ENCODE measurements around the gene CYP51A1. TPM values are rescaled to one million over a fixed set of nuclear protein-coding genes. Genes with fewer than 3 reads are reported as not detected.
"Not testable (repeated sequence)": the region's sequence is repeated elsewhere in the genome, so short reads cannot be mapped to it uniquely, and the experiment has no call there.

The CYP51A1 gene
- 119 and 120 TPM in 2 replicates for total RNA-seq (ENCODE audit: low replicate concordance)

- peak; percentile 93 for DNase-seq (ENCODE audit: low read depth)
- H3K4me3 ChIP-seq (ENCODE audit: low read depth, low read length) = peak within 1 kb of the TSS; percentile 76
Measured at GRCh38 chr7:92134271-92135051, at the start of gene CYP51A1. TSS of gene CYP51A1 (minus strand) at chr7:92134477. CDS start at chr7:92134364, 113 bp downstream.

DNA sequence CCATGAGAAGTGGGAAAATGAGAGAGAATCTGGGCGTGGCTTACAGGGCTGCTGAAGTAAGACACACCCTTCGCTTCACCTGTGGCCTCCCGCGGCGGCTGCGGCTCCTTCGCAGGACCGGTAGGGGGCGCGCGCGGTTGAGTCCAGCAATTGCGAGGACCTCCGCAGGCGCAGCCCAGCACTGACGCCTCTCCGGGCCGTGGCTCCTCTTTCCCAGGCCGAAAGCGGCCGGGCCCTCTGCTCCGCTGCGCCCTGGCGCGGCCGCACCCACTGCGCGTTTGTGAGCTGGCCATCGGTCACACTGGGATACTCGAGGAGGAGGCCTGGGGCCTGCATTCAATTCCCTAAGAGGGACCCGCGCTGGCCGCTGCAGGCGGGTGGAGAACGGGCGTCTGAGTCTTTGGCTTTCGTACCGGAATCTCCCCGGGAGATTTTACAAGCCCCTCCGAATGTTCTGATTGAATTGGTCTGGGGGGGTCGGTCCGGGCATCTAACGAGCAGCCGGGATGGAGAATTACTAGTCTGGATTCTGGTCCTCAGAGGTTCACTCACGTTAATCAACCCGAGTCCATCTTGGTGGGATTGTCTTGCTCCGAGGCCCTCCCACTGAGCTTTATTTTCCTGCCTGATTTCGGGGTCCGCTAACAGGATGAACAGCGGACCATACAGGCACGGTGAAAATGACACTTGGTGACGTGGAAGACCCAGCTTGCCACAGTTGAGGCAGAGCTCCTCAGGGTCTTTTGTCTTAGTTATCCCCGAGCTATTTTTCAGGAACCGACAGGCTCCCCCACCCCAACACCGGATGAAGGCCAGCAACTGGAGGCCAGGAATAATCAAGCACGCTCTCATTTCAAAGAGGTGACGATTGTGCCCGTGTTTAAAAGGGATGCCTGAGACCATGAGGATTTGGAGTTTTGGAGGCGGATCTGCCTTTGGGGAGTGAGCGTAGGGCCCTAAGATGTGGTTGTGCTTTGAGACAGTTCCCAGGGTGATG lies 44.9 kb upstream of the CYP51A1 start, which contains the start of gene LRRD1:
Gene LRRD1 (minus strand): TSS at position 215 of the 997 bp plus-strand sequence. CDS start 13,940 bp downstream, outside the sequence.
- DNase-seq (ENCODE audit: low read depth) = peak; percentile 79
- H3K4me3 ChIP-seq (ENCODE audit: low read depth, low read length) = peak within 1 kb of the TSS; percentile 55
- TF ChIP-seq, protein P1, sequence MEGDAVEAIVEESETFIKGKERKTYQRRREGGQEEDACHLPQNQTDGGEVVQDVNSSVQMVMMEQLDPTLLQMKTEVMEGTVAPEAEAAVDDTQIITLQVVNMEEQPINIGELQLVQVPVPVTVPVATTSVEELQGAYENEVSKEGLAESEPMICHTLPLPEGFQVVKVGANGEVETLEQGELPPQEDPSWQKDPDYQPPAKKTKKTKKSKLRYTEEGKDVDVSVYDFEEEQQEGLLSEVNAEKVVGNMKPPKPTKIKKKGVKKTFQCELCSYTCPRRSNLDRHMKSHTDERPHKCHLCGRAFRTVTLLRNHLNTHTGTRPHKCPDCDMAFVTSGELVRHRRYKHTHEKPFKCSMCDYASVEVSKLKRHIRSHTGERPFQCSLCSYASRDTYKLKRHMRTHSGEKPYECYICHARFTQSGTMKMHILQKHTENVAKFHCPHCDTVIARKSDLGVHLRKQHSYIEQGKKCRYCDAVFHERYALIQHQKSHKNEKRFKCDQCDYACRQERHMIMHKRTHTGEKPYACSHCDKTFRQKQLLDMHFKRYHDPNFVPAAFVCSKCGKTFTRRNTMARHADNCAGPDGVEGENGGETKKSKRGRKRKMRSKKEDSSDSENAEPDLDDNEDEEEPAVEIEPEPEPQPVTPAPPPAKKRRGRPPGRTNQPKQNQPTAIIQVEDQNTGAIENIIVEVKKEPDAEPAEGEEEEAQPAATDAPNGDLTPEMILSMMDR (IDR thresholded peaks at IDR 0.05; ENCODE audit: insufficient read depth, low read length) = peak; percentile 95

More at GRCh38 chr7:92134271-92135051, at the start of gene CYP51A1:
- TF ChIP-seq, protein P1 (IDR thresholded peaks at IDR 0.05; ENCODE audit: insufficient read depth, low read length) = peak; percentile 21

- TF ChIP-seq, protein P1 (IDR thresholded peaks at IDR 0.05; ENCODE audit: insufficient read depth, low read length) = no peak
- DNase-seq (ENCODE audit: low read depth) = peak; percentile 12
- H3K4me3 ChIP-seq (ENCODE audit: low read depth, low read length) = no peak overlapping the region
Measured at GRCh38 chr7:92177362-92177761, 43.1 kb upstream of the CYP51A1 start.

- not testable (repeated sequence) for DNase-seq (ENCODE audit: low read depth); H3K4me3 ChIP-seq (ENCODE audit: low read depth, low read length)
Measured at GRCh38 chr7:92169529-92169928, 35.3 kb upstream of the CYP51A1 start.

- TF ChIP-seq, protein P1 (IDR thresholded peaks at IDR 0.05; ENCODE audit: insufficient read depth, low read length) = no peak
- DNase-seq (ENCODE audit: low read depth) = no peak
Measured at GRCh38 chr7:92161271-92161670, 27.0 kb upstream of the CYP51A1 start.

DNA sequence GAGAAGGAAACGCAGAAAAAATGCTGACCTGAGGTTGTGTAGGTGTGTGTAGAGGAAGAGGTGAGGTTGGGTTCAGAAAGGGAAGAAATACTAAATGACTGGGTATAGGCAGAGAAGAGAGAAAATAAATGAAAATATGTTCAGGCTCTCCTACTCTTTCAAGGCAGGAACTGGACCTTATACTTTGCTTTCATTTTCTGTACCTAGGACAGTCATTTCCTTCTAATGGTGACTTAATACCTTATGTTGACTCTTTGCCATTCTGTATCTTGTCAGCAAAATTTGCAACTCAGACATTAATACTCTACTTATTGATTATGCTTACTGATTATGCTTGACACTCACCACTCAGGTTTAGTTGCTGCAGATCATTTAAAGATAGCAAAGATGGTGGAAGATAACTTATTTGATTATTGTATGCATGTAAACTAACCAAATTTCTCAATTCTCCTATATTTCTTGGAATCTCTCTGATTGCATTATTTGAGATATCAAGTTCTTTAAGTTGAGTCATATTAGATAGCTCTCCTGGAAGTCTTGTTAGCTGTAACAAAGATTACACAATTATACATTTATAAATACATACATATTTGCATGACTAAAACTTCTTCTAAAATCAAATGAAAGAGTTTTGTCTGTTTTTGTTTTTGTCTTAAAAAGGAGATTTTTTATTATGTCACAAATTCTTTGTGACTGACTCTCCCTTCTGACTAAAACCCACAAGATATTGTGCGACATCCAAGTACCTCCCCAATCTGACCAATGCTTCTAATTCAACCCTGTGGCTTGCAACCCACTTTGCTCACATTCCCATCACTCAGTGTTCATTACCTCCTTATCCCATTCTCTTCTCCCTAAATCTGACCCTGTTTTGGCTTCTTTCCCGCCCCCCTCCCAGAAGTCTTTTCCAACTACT lies 24.6 kb upstream of the CYP51A1 start:
- peak; percentile 91 for DNase-seq (ENCODE audit: low read depth)
- TF ChIP-seq, protein P1 (IDR thresholded peaks at IDR 0.05; ENCODE audit: insufficient read depth, low read length) = no peak
- no peak overlapping the region for H3K4me3 ChIP-seq (ENCODE audit: low read depth, low read length)

More at GRCh38 chr7:92161271-92161670, 27.0 kb upstream of the CYP51A1 start:
- H3K4me3 ChIP-seq (ENCODE audit: low read depth, low read length) = no peak overlapping the region
